Fibroblast of villous mesenchyme (primary cell): ENCODE results near the gene ATXN3L. TPM values are rescaled to one million over a fixed set of nuclear protein-coding genes. Genes with fewer than 3 reads are reported as not detected.

Experiments used
- DNase-seq: peaks from one replicate; pipeline ENCODE4 v3.0.0-alpha.2; 2010; ENCODE audit warnings: low read depth
- H3K4me3 ChIP-seq: 2 replicates; pipeline ENCODE4 v1.5.1; 2011; ENCODE audit warnings: low read depth, mild to moderate bottlenecking, low read length
- CTCF ChIP-seq: IDR thresholded peaks from 2 replicates; pipeline ENCODE4 v1.5.1; 2012; ENCODE audit warnings: low read depth, mild to moderate bottlenecking, low read length; ENCODE audit not compliant: insufficient read depth
- total RNA-seq: library from RNA; depleted of rRNA; stranded (reverse); fragments of >200 nt; gene quantifications from 2 replicates; pipeline ENCODE4 v1.2.3, GENCODE V29; 2012

ATXN3L gene
- total RNA-seq, 1 donor = not detected

GRCh38 chrX:13295841-13296240 is 24.0 kb downstream of the ATXN3L start:
- no peak for TF ChIP-seq CTCF
- no peak for DNase-seq
- no peak overlapping the region for H3K4me3 ChIP-seq

- TF ChIP-seq CTCF = no peak
- no peak overlapping the region for H3K4me3 ChIP-seq
- no peak for DNase-seq
These were observed 26.2 kb downstream of the ATXN3L start for GRCh38 chrX:13293700-13294099.

DNA sequence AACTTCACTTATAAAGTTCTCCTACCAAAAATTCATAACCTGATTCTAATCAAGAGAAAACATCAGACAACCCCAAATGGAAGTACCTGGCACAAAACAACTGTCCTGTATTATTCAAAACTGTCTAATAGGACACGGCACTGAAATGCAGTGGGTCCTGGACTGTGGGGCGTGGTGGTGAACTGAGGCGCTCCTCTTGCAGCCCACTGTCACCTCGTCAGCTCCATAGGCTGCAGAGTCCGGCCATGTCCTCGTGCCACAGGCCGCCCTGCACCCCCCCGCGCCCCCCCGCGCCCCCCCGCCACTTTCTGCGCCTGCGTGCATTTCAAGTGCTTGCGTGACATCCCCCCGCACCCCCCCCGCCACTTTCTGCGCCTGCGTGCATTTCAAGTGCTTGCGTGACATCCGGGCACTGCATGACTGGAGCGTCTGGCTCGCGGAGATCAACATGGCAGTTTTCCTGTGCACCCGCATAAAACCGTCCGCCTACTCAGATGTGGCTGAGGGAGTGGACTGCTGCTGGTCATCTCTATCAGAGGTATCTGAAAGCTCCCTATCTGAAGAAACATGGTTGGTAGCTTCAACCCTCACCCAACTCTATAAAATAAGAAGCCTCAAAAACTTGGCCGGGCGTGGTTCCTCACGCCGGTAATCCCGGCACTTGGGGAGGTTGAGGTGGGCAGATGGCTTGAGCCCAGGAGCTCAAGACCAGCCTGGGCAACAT is 28.8 kb downstream of the ATXN3L start:
- no peak for DNase-seq
- no peak for TF ChIP-seq CTCF
- H3K4me3 ChIP-seq = no peak overlapping the region

GRCh38 chrX:13288671-13289070 is 31.2 kb downstream of the ATXN3L start:
- H3K4me3 ChIP-seq = no peak overlapping the region
- TF ChIP-seq CTCF = no peak
- DNase-seq = no peak

GRCh38 chrX:13287816-13288215 is 32.0 kb downstream of the ATXN3L start:
- peak; percentile 76 for DNase-seq
- no peak for TF ChIP-seq CTCF
- H3K4me3 ChIP-seq = no peak overlapping the region

DNA sequence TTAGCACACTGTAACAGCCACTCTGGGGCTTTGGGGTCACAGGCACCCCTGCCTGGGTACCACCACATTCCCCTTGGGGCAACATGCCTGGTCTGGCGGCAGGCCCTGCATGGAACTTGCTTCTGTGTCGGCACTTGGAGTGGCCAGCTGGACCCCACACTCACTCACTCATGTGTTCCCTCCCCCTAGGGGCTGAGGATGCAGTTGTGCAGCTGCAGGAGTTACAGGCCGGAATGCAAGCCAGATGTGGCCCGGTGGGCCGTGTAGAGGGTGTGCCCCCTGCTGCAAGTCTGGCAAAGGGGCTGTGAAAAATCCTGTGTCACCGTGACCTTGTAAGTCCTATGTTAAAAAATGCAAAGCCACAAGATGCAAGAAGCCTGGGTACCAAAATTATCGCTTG is 34.2 kb downstream of the ATXN3L start:
- no peak overlapping the region for H3K4me3 ChIP-seq
- no peak for DNase-seq
- no peak for TF ChIP-seq CTCF

- DNase-seq = no peak
- TF ChIP-seq CTCF = no peak
These were observed 34.6 kb downstream of the ATXN3L start for GRCh38 chrX:13285229-13285628.

More at GRCh38 chrX:13285229-13285628, 34.6 kb downstream of the ATXN3L start:
- no peak overlapping the region for H3K4me3 ChIP-seq
